ENCODE results near the gene SCAMP5. TPM values are rescaled to one million over a fixed set of nuclear protein-coding genes. Genes with fewer than 3 reads are reported as not detected.

SCAMP5 gene
- total and polyA plus RNA-seq, 2 of the 4 experiments (the other 2 are of a cell fraction) = 0.36 to 1.6 TPM

DNA sequence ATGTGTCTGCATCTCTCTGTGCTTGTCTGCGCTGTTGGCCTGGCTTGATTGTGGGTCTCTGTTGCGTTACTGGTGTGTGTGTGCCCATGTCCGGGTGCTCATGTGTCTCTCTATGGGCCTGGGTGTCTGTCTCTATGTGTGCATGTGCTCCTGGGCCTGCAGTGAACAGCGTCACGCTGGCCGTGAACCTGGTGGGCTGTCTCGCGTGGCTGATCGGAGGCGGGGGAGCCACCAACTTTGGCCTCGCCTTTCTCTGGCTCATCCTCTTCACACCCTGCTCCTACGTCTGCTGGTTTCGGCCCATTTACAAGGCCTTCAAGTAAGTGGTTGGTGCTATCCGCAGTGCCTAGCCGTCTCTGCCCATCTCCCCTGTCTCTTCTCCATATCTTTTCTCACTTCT lies 21.1 kb downstream of the SCAMP5 start:
- in situ Hi-C loops (cut with MboI; ENCODE audit: low sequenced_read_pairs) (no loop called here), dilution Hi-C loops (cut with HindIII; ENCODE audit: low sequenced_read_pairs, unreplicated experiment) (no loop called here)

More for the DNA sequence above, 21.1 kb downstream of the SCAMP5 start:
- no peak for TF ChIP-seq RFX5 (IDR thresholded peaks at IDR 0.05; ENCODE audit: low read depth, low read length)
- no peak for TF ChIP-seq FOS (IDR thresholded peaks at IDR 0.05; ENCODE audit: low read depth, low read length)
- TF ChIP-seq, protein P1, sequence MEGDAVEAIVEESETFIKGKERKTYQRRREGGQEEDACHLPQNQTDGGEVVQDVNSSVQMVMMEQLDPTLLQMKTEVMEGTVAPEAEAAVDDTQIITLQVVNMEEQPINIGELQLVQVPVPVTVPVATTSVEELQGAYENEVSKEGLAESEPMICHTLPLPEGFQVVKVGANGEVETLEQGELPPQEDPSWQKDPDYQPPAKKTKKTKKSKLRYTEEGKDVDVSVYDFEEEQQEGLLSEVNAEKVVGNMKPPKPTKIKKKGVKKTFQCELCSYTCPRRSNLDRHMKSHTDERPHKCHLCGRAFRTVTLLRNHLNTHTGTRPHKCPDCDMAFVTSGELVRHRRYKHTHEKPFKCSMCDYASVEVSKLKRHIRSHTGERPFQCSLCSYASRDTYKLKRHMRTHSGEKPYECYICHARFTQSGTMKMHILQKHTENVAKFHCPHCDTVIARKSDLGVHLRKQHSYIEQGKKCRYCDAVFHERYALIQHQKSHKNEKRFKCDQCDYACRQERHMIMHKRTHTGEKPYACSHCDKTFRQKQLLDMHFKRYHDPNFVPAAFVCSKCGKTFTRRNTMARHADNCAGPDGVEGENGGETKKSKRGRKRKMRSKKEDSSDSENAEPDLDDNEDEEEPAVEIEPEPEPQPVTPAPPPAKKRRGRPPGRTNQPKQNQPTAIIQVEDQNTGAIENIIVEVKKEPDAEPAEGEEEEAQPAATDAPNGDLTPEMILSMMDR (conservative IDR thresholded peaks at IDR 0.05; ENCODE audit: low read depth, low read length) = no peak
- no peak for TF ChIP-seq MAZ (IDR thresholded peaks at IDR 0.05; ENCODE audit: borderline replicate concordance, low read depth, low read length)
- no peak for TF ChIP-seq CHD1 (IDR thresholded peaks at IDR 0.05; ENCODE audit: low read depth, low read length)
- no peak for TF ChIP-seq CEBPB (IDR thresholded peaks at IDR 0.05; ENCODE audit: low read depth, low read length)
- TF ChIP-seq MXI1 (IDR thresholded peaks at IDR 0.05; ENCODE audit: borderline replicate concordance, low read depth, low read length) = no peak
- TF ChIP-seq, protein P2, sequence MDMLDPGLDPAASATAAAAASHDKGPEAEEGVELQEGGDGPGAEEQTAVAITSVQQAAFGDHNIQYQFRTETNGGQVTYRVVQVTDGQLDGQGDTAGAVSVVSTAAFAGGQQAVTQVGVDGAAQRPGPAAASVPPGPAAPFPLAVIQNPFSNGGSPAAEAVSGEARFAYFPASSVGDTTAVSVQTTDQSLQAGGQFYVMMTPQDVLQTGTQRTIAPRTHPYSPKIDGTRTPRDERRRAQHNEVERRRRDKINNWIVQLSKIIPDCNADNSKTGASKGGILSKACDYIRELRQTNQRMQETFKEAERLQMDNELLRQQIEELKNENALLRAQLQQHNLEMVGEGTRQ (IDR thresholded peaks at IDR 0.05; ENCODE audit: low read depth, low read length) = no peak
- no peak for TF ChIP-seq POLR2A (IDR thresholded peaks at IDR 0.05; ENCODE audit: low read depth, low read length)
- no peak for TF ChIP-seq SMC3 (IDR thresholded peaks at IDR 0.05; ENCODE audit: low read depth, low read length)
- no peak for TF ChIP-seq NFE2L2 (IDR thresholded peaks at IDR 0.05; ENCODE audit: low read depth, low read length)
- no peaks in the 10 kb centered on the region for H3K4me1 ChIP-seq (ENCODE audit: control insufficient read depth, insufficient read depth, low read length)
- ChIA-PET CTCF (no interaction called here), POLR2A (ENCODE audit: unreplicated experiment) (no interaction called here)
- ATAC-seq (ENCODE audit: low read depth) (no peak), DNase-seq (no peak)
- no peak overlapping the region for H3K27ac ChIP-seq (ENCODE audit: insufficient read depth, low read length)
- no peak overlapping the region for H4K91ac ChIP-seq (ENCODE audit: insufficient read depth, low read depth, low read length)
- intact Hi-C loops (cut with micrococcal nuclease) = no loop called here
- H2BK120ac ChIP-seq (ENCODE audit: low read depth, low read length) = no peak overlapping the region
- H4K20me1 ChIP-seq (ENCODE audit: insufficient read depth, low read length) = no peaks in the 10 kb centered on the region
- H2AK5ac ChIP-seq (ENCODE audit: low read depth, low read length) = no peak overlapping the region
- no peak overlapping the region for H2BK5ac ChIP-seq (ENCODE audit: low read depth, low read length, poor library complexity, severe bottlenecking)
- WGBS, 2 experiments (ENCODE audit: extremely low coverage in 2 of 2, insufficient read length in 1 of 2) = 93% methylated on average over 5 of the region's 15 CpGs; no CpG with 5 or more reads in 1 of the 2 experiments
- H4K8ac ChIP-seq (ENCODE audit: low read depth in 2 of 2, low read length in 2 of 2) = no peak overlapping the region
- H4K5ac ChIP-seq (ENCODE audit: low read depth, low read length) = no peak overlapping the region
- H3K4me2 ChIP-seq (ENCODE audit: low read depth, low read length) = no peak overlapping the region
- no peaks in the 10 kb centered on the region for H3K79me1 ChIP-seq (ENCODE audit: low read depth in 1 of 2, low read length in 2 of 2)
- H3K4ac ChIP-seq (ENCODE audit: low read depth, low read length) = no peak overlapping the region
- H3K9me1 ChIP-seq (ENCODE audit: insufficient read depth, low read length) = no peaks in the 10 kb centered on the region
- peaks cover 31% of the 10 kb centered on the region for H3K27me3 ChIP-seq (ENCODE audit: control insufficient read depth, insufficient read depth, low read length)
- no peak overlapping the region for H3K14ac ChIP-seq (replicated peaks; ENCODE audit: low read depth, low read length)
- no peak overlapping the region for H2AFZ ChIP-seq (replicated peaks; ENCODE audit: low read length, poor library complexity)
- no peak overlapping the region for H2BK15ac ChIP-seq (ENCODE audit: low read depth, low read length)
- no peak overlapping the region for H2AK9ac ChIP-seq (replicated peaks; ENCODE audit: low read depth, low read length, poor library complexity)
- no TSS peak for BruUV-seq (replicated peaks)
- H3K36me3 ChIP-seq (ENCODE audit: control insufficient read depth, insufficient read depth, low read length) = no peaks in the 10 kb centered on the region
- H3K9me3 ChIP-seq (ENCODE audit: control insufficient read depth, insufficient read depth, low read length) = no peaks in the 10 kb centered on the region
- H3K56ac ChIP-seq (ENCODE audit: extremely low read depth, insufficient read depth, low read length) = no peak overlapping the region
- H3K9ac ChIP-seq (ENCODE audit: low read depth, low read length) = no peak overlapping the region
- H3K18ac ChIP-seq (ENCODE audit: low read depth, low read length) = no peak overlapping the region
- H3K23ac ChIP-seq (ENCODE audit: low read depth, low read length) = no peak overlapping the region
- H2BK20ac ChIP-seq (ENCODE audit: low read depth, low read length) = no peak overlapping the region
- H3K4me3 ChIP-seq (ENCODE audit: insufficient read depth, low read depth, low read length) = no peak overlapping the region
